ENCODE data around the gene CREB3. TPM values are rescaled to one million over a fixed set of nuclear protein-coding genes. Genes with fewer than 3 reads are reported as not detected.

The CREB3 gene
- total and polyA plus RNA-seq, 9 of the 15 experiments (the other 6 are each of a cell fraction or from before 2014, with no cell fraction given) = 5.7 to 18.3 (median 14.9) TPM

- intact Hi-C loops (cut with micrococcal nuclease) (loop anchor here (10.0 kb wide), 1 partner anchor 81 kb away; the partner anchor contains the start of genes HINT2 and SPAG8), in situ Hi-C loops (cut with MboI) (no loop called here)
- Histone ChIP-seq H3K9me1 (ENCODE audit: control insufficient read depth, insufficient read depth, low read length) (no peaks in the 10 kb centered on the region), H3K79me2 (ENCODE audit: control insufficient read depth, insufficient read depth, low read length) (peaks cover 48% of the 10 kb centered on the region), H3K4me1 (replicated peaks in 1 of 2; ENCODE audit: control insufficient read depth in 2 of 2, insufficient read depth in 2 of 2, low read length in 2 of 2) (peaks cover 15 to 25% of the 10 kb centered on the region in 2 experiments; a peak in 4 of 5 replicates), H3K9ac (ENCODE audit: insufficient read depth in 1 of 2, low read depth in 2 of 2, low read length in 2 of 2) (no peak overlapping the region), H2AFZ (ENCODE audit: low read depth, low read length) (no peak overlapping the region), H3K4me3 (no peak overlapping the region), H3K27ac (ENCODE audit: extremely low read depth, low read depth, low read length) (no peak overlapping the region), H3K4me2 (ENCODE audit: insufficient read depth, low read length) (peak overlapping the region; percentile 94), H3K9me3 (replicated peaks; ENCODE audit: control insufficient read depth, insufficient read depth, low read depth, low read length) (no peaks in the 10 kb centered on the region), H3K36me3 (ENCODE audit: control insufficient read depth, insufficient read depth, low read length) (peaks cover 57% of the 10 kb centered on the region), H3K27me3 (ENCODE audit: control insufficient read depth in 2 of 2, insufficient read depth in 2 of 2, low read length in 2 of 2) (no peaks in the 10 kb centered on the region), H4K20me1 (replicated peaks; ENCODE audit: control insufficient read depth, insufficient read depth, low read length) (peaks cover 8% of the 10 kb centered on the region; the same call in 1 of the 2 replicates)
- WGBS (ENCODE audit: insufficient coverage, low coverage, missing lambda C conversion rate) = 80% methylated on average over 3 of the region's 3 CpGs
- no peak for DNase-seq (ENCODE audit: extremely low read depth in 1 of 4, low spot score in 3 of 4)
- ChIA-PET CTCF (ENCODE audit: low intra/inter-chr PET ratio) (no interaction called here), POLR2A (interaction anchor here (0.6 to 0.9 kb wide), 3 partner anchors 14 to 262 kb away, joined by 3 read pairs; no protein-coding TSS in a partner anchor)
- no peak for ATAC-seq
- FAIRE-seq = no peak
- BruUV-seq (replicated peaks) = no TSS peak
- TF ChIP-seq TAL1 (IDR thresholded peaks at IDR 0.05) = no peak
- TF ChIP-seq C11orf30 (IDR thresholded peaks at IDR 0.05; ENCODE audit: low read depth) = peak; percentile 30; the same call in 1 of the 2 replicates
- TF ChIP-seq RNF2 (IDR thresholded peaks at IDR 0.05) = no peak
- TF ChIP-seq ZNF518B (CRISPR knock-in tag; IDR thresholded peaks at IDR 0.05) = no peak
- TF ChIP-seq STAT6 (CRISPR knock-in tag; IDR thresholded peaks at IDR 0.05) = no peak
- no peak for TF ChIP-seq ELF2 (CRISPR knock-in tag; IDR thresholded peaks at IDR 0.05)
- no peak for TF ChIP-seq TRIM24 (IDR thresholded peaks at IDR 0.05)
- no peak for TF ChIP-seq NFIC (IDR thresholded peaks at IDR 0.05)
- TF ChIP-seq ZBTB43 (CRISPR knock-in tag; IDR thresholded peaks at IDR 0.05) = no peak
- no peak for TF ChIP-seq ZBTB49 (CRISPR knock-in tag; IDR thresholded peaks at IDR 0.05; ENCODE audit: borderline replicate concordance)
- no peak for TF ChIP-seq ZNF512 (tag; IDR thresholded peaks at IDR 0.05)
Observed at GRCh38 chr9:35734096-35734495, 1.6 kb downstream of the CREB3 start.
